Brain pericyte (primary cell): Measurements from ENCODE around the gene DNAJC13.

Experiments
- DNase-seq: peaks from one replicate; pipeline ENCODE4 v3.0.0-alpha.2; 2012; ENCODE audit warnings: low read depth, low spot score

Gene DNAJC13

DNA sequence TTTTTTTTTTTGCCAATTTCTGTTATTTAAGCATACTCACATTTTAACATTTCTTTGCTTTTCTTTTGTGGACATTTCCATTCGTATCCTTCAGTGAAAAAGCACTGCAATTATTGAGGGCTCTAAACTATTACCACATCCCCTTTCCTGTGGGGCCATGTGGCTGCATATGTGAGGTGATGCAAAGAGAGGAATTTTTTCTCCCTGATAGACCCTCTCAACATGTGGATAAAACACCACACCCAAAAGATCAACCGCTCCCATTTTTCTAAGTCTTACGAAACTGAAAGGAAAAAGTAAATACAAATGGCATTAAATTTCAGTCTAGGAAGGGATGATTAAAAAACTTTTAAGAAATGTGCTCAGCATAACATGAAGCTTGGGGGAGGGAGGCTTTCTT, 68.8 kb downstream of the DNAJC13 start:
- no peak for DNase-seq

DNA sequence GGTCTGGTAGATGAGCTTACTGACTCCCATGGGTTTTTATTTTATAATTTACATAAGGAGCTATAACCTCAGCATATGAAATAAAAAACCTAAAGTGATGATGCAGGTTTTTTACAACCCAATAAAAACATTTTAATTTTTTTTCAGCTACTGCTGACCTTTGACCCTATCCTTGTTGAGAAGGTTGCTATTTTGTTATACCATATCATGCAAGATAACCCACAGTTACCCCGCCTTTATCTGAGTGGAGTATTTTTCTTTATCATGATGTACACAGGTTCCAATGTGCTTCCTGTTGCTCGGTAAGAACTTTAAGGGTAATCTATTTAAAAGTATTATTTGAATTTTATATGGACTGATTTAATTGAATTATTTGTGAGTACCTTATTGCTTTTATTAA, 70.8 kb downstream of the DNAJC13 start:
- no peak for DNase-seq

DNA sequence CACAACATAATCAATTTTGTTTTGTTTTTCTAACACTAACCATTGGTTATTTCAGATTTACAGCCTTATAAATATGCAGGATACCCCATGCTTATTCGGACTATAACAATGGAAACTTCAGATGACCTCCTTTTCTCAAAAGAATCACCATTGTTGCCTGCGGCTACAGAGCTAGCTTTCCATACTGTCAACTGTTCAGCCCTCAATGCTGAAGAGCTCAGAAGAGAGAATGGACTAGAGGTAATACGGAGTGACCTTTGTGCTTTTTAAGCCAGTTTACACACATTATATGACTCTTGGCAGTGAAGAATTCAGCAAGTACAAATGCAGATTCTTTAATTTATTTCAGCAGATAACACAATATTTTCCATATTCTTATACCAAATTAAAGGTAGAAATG, 81.8 kb downstream of the DNAJC13 start:
- DNase-seq, result no peak

DNA sequence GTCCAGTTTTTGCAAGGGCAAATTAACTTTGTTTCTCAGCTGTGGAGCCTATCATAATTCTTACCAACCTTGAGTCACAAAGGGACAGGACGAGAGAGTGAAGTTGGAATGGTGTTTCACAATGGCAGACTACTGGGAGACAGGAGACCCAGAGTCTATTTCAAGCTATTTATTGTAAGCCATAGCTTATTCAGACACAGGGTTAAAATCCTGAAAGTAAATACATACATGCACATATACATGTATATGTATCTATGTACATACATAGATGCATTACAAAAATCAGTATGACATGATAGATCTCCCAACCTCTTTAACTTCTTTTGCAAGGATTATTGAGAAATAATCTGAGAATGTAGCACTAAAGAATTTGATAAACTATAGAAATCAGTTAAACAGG, 86.3 kb downstream of the DNAJC13 start:
- no peak for DNase-seq

DNA sequence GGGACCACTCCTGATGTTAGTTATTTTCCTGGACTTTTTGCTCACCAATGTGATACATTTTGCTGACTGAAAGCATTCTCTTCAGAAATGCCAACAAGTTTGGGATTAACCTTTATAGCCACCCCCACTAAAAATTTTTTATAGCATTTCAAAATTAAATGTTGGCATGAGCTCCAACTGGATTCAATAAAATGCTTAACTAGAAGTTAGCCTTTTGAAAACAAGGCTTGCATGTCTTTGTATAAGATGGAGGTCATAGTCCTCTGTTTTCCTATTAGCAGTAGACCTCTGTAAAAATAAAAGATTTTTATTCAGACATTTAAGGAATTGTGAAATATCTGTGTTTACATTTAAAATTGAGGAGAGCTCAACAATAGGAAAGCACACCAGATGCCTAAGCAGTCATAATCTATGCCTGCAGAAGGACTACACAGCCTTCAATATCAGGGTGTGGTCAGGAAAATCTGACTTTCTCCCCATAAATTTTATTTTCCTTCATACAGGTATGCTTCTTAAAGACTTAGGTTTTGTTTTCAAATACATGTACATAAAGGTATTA, 87.2 kb downstream of the DNAJC13 start:
- no peak for DNase-seq

DNA sequence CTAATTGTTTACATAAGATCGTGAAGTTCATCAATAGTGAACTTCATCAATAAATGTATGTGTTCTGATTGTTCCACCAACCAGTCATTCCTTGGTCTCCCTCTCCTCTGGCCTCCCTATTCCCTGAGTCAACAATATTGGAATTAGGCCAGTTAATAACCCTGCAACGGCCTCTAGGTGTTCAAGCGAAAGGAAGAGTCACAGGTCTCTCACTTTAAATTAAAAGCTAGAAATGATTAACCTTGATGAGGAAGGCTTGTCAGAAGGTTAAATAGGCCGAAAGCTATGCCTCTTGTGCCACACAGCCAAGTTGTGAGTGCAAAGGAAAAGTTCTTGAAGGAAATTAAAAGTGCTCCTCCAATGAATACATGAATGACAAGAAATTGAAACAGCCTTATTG, 90.4 kb downstream of the DNAJC13 start:
- no peak for DNase-seq

DNA sequence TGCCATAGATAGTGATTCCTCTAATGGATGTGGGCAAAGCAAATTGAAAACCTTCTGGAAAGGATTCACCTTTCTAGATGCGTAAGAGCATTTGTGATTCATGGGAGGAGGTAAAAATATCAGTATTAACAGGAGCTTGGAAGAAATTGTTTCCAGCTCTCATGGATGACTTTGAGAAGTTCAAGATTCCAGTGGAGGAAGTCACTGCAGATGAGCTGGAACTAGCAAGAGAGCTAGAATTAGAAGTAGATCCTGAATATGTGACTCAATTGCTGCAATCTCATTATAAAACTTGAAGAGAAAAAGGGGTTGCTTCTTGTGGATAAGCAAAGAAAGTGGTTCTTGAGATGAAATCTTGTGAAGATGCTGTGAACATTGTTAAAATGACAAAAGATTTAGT, 91.8 kb downstream of the DNAJC13 start:
- DNase-seq, result no peak

DNA sequence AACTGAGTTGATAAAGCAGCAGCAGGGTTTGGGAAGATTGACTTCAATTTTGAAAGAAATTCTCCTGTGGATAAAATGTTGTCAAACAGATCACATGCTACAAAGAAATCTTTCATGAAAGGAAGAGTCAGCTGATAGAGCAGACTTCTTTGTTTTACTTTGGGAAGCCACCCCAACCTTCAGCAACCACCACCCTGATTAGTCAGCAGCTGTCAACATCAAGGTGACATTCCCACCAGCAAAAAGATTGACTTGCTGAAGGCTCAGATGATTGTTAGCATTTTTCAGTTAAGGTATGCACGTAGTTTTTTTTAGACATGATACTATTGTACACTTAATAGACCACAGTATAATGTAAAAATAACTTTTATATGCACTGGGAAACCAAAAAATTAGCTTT, 92.2 kb downstream of the DNAJC13 start:
- DNase-seq, result no peak

DNA sequence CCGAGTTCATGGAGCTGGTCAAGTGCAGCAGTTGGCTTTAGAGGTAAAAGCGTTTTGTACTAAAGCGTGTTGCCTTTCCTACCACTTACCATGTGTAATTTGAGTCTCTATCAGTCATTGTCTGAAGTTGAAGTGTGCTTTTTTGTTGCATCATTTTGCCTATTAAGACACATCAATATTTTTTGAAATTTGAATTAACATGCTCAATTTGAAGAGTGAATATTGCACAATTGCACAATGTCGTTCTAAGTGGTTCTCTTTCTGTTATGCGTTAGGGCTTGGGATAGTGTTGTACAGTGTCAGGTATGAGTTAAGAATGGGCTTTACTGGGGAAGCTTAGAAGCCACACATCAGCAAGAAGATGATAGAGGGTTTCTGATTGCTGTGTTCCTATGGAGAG, 95.8 kb downstream of the DNAJC13 start:
- no peak for DNase-seq

DNA sequence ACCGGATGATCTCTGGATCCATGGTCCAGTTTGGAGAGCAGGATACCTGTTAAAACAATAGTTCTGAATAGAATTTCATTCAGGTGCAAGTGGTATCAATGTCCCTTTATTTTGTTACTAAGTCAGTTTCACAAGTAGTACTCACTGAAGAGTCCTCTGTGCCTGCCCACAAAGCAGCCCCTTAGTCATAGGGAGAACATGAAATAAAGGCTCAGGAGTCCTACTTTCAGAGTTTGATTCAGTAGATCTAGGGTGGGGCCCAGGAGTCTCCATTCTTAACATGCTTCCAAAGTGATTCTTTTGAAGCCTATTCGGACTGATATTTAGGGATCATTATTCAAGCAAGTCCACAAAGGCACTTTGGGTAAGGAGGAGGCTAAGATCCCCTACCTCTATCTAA, 100.0 kb downstream of the DNAJC13 start:
- DNase-seq, result no peak

DNA sequence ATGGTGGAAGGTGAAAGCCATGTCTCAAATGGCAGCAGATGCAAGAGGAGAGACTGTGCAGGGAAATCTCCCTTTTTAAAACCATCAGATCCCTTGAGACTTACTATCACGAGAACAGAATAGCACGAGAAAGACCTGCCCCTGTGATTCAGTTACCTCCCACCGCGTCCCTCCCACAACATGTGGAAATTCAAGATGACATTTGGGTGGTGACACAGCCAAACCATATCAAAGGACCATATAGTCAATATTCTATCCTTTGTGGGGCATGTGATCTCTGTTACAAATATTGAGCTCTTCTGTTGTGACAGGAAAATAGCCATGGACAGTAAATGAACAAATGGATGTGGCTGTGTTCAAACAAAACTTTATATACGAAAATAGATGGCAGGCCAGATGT, 102.6 kb downstream of the DNAJC13 start:
- no peak for DNase-seq

DNA sequence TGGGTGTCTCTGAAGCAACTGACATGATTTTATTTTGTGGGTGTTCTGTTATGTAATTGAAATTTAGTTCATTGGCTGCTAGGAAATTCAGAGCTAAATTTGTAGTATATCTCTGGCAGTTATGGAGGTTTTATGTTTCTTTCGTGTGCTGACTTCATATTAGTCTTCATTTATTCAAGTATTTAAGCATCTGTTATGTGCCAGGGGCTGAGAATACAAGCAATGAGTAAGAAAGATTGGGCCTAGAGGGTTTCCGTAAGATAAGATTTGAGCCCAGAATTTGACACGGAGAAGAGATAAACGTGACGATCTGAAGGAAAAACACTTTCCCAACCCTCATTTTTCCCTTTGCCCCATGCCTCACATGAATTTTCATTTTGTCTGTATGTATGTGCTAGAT, 104.6 kb downstream of the DNAJC13 start:
- DNase-seq, result no peak

DNA sequence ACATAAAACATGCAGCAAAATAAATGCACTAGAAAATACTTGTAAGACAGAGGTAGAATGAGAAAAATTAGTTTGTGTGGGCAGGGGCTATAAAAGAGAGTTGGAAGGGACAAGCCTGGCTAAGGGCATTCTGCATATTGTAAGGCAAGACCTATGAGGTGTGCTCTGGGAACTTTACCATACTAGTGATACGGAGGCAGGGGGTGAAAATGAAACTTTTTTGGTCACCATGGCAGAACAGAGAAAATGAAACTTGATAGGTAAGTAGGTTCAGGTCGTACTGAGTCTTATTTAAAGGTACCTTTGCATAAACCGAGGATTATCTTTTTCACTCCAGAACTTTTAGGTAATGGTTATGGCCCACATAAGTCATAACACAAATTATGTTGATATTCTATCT, 105.1 kb downstream of the DNAJC13 start:
- no peak for DNase-seq

DNA sequence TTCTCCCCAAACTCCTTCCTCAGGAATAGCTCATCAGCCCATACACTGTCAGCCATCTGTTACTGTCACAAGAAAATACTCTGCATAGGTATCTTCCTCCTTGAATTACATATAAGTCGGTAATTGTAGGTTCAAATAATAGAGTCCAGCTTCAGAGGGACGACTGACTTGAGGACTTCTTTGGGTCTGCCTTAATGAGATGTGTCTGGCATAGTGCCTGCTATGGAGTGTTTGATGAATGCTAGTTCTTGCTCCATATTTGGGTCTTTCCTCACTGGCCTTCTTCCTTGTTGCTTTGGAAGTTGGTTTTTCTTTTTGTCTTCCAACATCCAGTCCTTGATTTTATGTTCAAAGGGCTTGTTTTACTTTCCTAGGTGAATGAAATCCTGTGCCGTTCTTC, 113.3 kb downstream of the DNAJC13 start:
- no peak for DNase-seq

DNA sequence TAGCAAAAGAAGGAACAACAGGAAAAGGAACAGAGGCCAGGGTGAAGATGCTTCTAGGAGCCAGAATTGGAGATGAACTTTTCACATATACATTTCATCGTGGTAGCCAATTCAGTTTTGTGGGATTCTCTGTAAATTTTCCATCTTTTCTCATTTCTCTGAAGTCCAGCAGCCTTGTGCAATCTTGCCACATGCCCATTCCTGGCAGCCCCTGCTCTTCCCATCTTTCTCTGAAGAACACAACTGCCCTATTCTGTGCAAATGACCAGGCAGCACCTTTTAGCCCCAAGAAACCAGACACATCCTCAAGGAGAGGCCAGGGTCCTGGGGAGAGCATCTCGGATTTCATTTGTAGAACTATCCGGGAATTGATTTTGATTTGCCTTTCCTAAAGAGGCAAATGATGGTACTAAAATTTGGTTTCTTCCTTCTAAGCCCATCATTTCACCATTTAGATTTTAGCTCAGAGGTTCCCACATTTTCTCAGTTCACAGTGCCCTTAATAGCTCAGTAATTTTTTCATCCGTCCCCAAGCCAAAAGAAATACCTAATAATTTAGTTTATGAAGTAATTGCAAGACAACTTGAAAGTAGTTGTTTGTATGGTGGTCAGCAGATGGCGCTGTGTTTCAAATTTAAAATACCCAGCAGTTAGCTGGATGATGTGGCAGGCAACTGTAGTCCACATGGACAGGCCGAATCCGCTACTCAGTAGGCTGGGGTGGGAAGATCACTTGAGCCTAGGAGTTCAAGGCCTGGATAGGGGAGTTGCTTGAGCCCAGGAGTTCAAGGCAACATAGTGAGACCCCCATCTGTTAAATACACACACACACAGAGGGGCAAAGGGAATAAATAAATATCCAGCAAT, 118.5 kb downstream of the DNAJC13 start:
- DNase-seq, result peak; percentile 58

DNA sequence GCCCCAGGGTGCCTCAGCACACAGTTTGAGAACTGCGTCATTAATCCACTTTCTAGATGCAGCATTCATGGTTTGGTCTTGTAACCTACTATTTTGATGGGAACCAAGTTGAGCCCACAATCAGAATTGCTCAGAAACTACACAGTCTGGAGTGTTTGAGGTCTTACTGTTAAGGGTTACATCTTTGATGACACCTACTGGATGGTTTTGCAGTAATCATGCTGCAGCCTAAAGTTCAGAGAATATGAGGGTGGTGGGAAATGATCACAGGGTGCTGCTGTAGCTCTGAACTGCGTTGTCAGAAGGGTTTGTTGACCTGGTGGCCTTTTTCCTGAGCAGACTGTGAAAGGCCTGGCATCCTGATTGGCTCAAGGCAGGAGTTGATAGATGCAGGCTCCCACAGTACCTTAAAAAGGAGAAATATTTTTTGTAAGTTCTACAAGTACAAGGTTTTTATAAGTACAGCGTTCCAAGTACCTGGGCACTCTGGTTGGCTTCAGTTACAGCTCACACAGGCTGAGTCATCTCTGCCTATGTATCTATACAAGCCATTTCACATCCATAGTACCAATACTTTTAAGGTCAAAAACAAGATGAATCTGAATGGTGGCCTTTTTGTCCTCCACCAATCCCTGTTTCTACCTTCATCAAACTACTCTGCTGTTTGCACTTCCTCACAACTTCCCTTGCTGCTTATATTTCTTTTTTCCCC, 119.3 kb downstream of the DNAJC13 start:
- DNase-seq, result no peak

DNA sequence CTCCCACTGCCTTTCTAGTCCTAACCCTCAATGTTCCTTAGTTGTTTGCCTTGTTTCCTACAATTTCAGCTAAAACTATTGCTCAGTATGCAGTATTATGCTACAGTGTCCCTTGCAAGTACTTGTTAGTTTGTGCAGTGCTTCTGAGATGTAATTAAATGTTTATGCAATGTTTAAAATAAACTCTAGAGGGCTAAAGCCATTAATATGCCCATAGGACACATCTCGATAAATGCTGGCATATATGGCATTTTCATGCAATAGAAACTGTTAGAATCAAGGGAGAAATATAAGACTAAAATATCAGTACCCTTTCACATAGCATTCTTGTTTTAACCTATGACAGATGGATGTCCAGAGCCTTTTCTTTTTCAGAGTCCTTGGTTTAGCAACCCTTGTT, 120.0 kb downstream of the DNAJC13 start:
- DNase-seq, result no peak

DNA sequence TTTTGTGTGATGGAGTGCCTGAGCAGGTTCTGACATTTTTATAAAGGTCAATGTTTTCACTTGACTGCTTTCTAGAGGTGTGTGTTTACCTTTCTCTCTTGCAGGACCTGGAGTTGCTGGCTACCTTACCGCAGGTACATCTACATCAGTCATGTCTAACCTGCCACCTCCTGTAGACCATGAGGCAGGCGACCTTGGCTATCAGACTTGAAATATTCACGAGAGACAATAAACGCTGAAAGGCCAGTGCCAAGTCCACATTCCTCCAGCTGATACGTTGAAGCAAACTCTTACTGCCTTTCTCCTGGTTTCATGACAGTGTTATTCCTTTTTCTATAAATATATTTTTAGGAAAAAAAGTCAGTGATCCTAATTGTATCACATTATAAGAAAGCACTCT, 120.8 kb downstream of the DNAJC13 start:
- no peak for DNase-seq

DNA sequence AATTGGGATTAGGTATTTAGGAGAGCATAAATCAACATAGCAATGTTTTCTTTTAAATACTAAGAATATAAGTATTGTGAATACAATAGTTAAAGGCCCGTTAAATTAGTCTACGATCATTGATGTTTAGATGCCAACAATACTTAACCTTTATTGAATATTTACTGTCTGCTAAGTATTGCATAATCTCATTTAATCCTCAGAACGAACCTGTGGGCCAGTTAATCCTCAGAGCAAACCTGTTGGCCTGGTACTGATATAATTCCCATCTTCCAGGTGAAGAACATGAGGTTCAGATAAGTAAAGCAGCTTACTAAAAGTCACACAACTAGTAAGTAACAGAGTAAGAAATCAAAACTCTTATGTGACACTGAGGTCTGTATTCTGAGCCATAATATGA, 122.4 kb downstream of the DNAJC13 start:
- no peak for DNase-seq

DNA sequence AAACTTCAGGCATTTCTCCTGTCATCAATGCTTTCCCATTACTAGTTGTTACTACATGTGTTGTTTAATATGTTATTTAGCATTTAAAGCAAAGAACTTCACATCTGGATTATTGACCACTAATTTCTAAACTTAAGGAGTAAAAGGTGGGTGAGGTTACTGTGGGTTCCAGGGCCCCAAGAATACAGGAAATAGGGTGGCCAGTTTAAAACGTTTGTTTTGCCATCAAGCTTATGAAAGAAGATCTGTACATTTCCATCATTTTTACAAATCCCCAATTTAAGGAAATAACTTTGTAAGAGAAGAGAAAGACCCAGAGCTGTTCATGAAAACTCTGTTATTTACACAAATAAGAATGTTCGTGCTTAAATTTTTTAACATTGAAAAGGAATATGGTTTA, 125.3 kb downstream of the DNAJC13 start:
- no peak for DNase-seq

DNA sequence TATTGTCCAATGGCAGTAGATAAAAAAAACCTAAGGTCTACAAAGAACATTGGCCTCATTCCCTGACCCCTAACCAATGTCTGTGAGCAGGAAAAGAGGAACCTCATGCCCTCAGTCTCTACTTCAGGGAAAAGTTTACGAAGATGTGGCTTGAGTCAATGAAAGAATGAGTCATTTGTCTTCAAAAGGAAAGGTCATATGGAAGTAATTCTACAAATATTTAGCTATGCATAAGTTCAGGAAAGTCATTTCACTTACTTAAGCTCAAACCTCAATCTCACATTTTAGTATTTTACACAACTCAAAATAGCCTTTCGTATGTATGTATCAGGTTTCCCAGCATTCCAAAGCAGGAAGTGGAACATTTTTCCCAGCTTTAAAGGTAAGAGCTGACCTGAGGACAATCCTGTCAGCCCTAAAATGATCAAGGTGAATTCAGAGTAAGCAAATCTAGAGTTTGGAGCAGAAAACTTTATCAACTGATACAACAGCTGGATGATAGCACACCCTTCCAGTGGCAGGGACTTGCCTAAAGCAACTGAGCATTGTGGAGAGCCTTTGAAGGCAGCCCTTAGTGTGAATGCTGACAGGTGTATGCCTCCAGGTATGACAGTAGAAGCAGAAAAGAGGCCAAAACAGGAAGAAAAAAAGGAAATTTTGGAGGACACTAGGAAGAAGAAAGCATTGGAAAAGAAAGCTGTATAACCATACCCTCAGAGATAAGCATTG, 125.9 kb downstream of the DNAJC13 start:
- peak; percentile 75 for DNase-seq

DNA sequence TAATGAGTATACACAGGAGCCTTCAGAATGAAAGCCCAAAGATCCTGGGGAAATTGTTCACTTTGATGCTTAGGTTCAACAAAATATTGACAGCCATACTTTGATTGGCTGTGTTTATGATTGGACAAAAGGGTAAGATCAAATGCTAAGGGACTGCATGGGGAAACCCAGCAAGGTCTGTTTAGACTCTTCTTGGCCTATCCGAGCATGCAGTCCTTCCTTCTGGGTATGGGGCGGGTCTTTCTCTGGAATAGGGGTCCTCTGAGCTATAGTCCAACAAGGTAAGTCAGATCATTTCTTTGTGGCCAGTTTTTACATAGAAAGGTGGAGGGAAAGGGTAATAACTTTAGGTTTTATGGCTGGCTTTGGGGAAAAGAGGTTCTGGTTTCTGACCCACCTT, 126.8 kb downstream of the DNAJC13 start:
- no peak for DNase-seq
